Measurements from ENCODE around the gene BLNK.

DNA sequence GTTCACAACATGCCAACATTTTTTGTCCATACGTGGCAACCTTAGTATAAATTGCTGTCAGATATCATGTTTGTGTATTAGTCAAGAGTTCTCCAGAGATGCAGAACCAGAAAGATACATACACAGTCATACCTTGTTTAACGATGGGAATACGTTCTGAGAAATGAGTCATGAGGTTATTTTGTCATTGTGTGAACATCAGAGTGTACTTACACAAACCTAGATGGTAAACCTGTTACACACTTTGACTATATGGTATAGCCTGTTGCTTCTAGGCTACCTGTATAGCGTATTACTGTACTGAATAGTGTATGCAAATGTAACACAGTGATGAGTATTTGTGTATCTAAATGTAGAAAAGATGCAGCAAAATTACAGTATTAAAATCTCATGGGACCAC, 118.9 kb downstream of the BLNK start:
- TF ChIP-seq, protein P1, sequence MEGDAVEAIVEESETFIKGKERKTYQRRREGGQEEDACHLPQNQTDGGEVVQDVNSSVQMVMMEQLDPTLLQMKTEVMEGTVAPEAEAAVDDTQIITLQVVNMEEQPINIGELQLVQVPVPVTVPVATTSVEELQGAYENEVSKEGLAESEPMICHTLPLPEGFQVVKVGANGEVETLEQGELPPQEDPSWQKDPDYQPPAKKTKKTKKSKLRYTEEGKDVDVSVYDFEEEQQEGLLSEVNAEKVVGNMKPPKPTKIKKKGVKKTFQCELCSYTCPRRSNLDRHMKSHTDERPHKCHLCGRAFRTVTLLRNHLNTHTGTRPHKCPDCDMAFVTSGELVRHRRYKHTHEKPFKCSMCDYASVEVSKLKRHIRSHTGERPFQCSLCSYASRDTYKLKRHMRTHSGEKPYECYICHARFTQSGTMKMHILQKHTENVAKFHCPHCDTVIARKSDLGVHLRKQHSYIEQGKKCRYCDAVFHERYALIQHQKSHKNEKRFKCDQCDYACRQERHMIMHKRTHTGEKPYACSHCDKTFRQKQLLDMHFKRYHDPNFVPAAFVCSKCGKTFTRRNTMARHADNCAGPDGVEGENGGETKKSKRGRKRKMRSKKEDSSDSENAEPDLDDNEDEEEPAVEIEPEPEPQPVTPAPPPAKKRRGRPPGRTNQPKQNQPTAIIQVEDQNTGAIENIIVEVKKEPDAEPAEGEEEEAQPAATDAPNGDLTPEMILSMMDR (conservative IDR thresholded peaks at IDR 0.05; ENCODE audit: low read depth in 2 of 2), result no peak
- TF ChIP-seq EZH2 (IDR thresholded peaks at IDR 0.05; ENCODE audit: low read depth, unreplicated experiment), result no peak
- TF ChIP-seq NANOG (IDR thresholded peaks at IDR 0.05; ENCODE audit: borderline replicate concordance), result no peak
- no peak for TF ChIP-seq POLR2AphosphoS5 (IDR thresholded peaks at IDR 0.05; ENCODE audit: low read depth)
- no peak for TF ChIP-seq JUNB (IDR thresholded peaks at IDR 0.05; ENCODE audit: unreplicated experiment)
- TF ChIP-seq, protein P2, sequence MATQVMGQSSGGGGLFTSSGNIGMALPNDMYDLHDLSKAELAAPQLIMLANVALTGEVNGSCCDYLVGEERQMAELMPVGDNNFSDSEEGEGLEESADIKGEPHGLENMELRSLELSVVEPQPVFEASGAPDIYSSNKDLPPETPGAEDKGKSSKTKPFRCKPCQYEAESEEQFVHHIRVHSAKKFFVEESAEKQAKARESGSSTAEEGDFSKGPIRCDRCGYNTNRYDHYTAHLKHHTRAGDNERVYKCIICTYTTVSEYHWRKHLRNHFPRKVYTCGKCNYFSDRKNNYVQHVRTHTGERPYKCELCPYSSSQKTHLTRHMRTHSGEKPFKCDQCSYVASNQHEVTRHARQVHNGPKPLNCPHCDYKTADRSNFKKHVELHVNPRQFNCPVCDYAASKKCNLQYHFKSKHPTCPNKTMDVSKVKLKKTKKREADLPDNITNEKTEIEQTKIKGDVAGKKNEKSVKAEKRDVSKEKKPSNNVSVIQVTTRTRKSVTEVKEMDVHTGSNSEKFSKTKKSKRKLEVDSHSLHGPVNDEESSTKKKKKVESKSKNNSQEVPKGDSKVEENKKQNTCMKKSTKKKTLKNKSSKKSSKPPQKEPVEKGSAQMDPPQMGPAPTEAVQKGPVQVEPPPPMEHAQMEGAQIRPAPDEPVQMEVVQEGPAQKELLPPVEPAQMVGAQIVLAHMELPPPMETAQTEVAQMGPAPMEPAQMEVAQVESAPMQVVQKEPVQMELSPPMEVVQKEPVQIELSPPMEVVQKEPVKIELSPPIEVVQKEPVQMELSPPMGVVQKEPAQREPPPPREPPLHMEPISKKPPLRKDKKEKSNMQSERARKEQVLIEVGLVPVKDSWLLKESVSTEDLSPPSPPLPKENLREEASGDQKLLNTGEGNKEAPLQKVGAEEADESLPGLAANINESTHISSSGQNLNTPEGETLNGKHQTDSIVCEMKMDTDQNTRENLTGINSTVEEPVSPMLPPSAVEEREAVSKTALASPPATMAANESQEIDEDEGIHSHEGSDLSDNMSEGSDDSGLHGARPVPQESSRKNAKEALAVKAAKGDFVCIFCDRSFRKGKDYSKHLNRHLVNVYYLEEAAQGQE (IDR thresholded peaks at IDR 0.05; ENCODE audit: unreplicated experiment), result no peak
- TF ChIP-seq ZNF331 (CRISPR knock-in tag; IDR thresholded peaks at IDR 0.05; ENCODE audit: low read depth), result no peak
- TF ChIP-seq CREB1 (CRISPR knock-in tag; IDR thresholded peaks at IDR 0.05; ENCODE audit: low read depth), result no peak
- TF ChIP-seq EZH2phosphoT487 (IDR thresholded peaks at IDR 0.05; ENCODE audit: unreplicated experiment), result no peak
- TF ChIP-seq, protein P3, sequence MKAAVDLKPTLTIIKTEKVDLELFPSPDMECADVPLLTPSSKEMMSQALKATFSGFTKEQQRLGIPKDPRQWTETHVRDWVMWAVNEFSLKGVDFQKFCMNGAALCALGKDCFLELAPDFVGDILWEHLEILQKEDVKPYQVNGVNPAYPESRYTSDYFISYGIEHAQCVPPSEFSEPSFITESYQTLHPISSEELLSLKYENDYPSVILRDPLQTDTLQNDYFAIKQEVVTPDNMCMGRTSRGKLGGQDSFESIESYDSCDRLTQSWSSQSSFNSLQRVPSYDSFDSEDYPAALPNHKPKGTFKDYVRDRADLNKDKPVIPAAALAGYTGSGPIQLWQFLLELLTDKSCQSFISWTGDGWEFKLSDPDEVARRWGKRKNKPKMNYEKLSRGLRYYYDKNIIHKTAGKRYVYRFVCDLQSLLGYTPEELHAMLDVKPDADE (IDR thresholded peaks at IDR 0.05), result no peak
